Measurements from ENCODE around the gene WASF2.
"Not testable (repeated sequence)": the region's sequence is repeated elsewhere in the genome, so short reads cannot be mapped to it uniquely, and the experiment has no call there.

Gene WASF2

DNA sequence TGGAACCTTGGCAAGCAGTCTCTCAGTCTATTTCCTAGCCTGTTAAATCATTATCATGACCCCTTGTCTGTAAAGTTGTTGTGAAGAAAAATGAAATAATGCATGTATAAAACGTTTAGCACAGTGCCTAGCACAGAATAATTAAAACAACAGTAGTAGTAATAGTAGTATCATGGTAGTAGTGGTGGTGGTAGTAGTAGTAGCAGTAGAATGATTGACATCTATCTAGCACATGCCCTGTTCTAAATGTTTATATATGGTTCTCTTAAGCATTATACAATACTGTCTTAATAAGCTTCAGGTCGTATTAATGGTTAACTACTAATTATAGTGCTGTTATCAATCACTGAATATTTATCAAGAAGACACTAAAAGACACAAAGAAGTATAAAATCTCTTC lies 50.8 kb downstream of the WASF2 start:
- Histone ChIP-seq H3K4me3 (no peak overlapping the region), H3K36me3 (replicated peaks) (peaks cover 4% of the 10 kb centered on the region; the same call in 1 of the 2 replicates), H3K4me1 (peaks cover 5% of the 10 kb centered on the region), H3K9me3 (no peaks in the 10 kb centered on the region), H3K27me3 (ENCODE audit: low read depth) (no peaks in the 10 kb centered on the region)
- in situ Hi-C loops (cut with MboI; ENCODE audit: low sequenced_read_pairs), result no loop called here
- DNase-seq (ENCODE audit: low spot score in 2 of 2), result no peak

DNA sequence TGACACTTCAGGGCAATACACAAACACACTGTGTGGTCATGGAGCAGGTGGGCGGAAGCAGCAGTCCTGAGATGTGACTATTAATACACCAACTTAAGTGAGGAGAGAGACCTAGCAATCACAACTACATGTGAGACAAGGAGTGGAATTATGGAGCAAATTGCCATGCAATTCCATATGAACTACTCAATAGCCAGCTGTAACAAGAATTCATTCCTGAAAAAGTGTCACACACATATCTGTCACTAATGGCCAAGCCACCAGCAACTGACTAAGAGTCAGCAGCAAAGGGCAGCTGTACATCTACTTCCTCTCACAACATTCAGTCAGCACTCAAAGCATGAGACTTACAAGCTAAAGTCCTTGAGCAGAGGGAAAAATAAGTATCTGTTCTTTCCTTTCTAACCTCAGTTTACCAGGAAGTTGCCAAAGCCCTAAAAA lies 51.3 kb downstream of the WASF2 start:
- no peak overlapping the region for H3K4me3 ChIP-seq
- no peaks in the 10 kb centered on the region for H3K27me3 ChIP-seq (ENCODE audit: low read depth)
- in situ Hi-C loops (cut with MboI; ENCODE audit: low sequenced_read_pairs), result no loop called here
- H3K9me3 ChIP-seq, result no peaks in the 10 kb centered on the region
- no peaks in the 10 kb centered on the region for H3K36me3 ChIP-seq (replicated peaks)
- peaks cover 5% of the 10 kb centered on the region for H3K4me1 ChIP-seq
- no peak for DNase-seq (ENCODE audit: low spot score in 2 of 2)

DNA sequence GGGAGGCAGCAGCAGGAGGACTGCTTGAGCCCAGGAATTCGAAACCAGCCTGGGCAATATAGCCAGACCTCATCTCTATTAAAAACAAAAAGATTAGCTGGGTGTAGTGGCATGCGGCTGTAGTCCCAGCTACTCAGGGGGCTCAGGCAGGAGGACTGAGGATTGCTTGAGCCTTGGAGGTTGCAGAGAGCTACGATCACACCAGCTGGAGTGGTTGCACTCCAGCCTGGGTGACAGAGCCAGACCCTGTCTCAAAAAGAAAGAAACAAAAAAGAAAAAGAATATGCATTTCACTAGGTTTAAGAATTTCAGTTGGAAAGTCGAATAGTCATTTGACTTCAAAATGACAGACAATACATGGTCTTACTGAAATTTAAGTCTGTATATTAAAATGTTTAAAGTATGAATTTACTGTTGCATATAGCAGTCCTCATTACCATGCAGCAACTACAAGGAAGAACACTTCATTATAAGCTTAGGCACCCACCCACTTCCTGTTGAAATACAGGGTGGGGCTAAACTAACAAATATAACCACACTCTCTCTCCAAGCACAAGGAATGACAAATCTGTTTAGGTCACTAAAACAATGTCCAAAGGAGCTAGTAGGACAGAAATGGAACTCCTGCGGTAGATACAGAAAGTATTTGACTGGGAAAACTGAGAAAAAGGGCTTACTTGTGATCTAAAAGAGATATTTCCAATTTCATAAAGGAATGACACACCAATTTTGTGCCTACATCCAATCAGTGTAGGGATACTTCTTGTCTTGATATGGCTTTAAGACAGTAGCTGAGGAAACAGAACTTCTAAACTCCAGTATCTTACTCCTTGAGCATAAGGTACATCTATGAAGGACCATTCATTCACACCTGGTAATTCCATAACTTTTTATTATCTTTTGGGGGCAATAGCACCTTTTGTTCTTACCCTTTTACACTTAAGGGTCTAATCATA lies 53.5 kb downstream of the WASF2 start:
- Histone ChIP-seq H3K4me3 (no peak overlapping the region), H3K4me1 (peaks cover 5% of the 10 kb centered on the region), H3K27me3 (ENCODE audit: low read depth) (no peaks in the 10 kb centered on the region), H3K36me3 (replicated peaks) (no peaks in the 10 kb centered on the region), H3K9me3 (no peaks in the 10 kb centered on the region)
- in situ Hi-C loops (cut with MboI; ENCODE audit: low sequenced_read_pairs), result no loop called here
- no peak for DNase-seq (ENCODE audit: low spot score in 2 of 2)

DNA sequence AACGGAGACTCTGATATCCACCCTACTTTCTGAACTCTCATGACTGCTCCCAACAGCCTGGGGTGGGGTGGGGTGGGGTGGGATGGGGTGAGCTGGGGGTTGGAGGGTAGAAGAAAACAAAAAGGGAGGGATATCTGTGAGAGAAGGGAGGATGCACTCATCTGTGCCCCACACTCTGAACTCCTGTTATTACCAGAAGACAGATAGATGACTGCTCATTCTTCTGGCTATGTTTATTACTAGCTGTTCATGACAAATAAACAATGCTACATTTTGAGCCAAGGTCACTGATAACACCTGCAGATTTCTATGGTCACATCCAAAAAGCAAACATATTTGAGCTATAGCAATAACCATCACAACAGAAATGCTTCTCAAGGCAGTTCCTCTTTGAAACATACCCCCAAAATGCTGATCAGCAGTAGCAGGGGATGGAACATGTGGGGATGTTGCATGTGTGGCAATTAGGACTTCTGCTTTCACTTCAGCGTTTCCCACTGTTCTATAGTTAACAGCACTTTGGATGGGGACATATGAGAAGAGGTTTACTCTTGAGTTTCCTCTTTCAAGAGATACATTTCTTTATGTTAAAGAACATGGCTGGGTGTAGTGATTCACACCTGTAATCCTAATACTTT lies 54.3 kb downstream of the WASF2 start:
- peaks cover 5% of the 10 kb centered on the region for H3K4me1 ChIP-seq

DNA sequence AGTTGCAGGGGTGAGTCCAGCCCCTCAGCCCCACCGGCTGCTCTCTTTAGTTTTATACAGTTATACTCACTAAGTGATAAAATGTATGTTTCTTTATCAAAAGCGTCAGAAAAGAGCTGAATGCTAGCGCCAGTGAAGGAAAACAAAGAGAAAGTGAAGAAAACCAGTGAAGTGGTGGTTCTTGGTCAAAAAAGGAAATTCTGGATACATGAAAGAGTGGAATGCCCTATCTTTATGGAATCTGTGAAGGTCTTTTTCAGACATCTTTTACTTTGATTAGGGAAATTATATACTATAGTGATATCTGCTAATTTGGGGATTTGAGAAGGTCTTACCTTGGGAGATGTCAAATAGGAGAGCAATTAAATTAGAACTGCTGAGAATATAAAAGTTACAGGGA lies 56.3 kb downstream of the WASF2 start:
- H3K4me1 ChIP-seq, result peaks cover 5% of the 10 kb centered on the region

More for the DNA sequence above, 54.3 kb downstream of the WASF2 start:
- Histone ChIP-seq H3K4me3 (no peak overlapping the region), H3K36me3 (replicated peaks) (no peaks in the 10 kb centered on the region), H3K9me3 (no peaks in the 10 kb centered on the region), H3K27me3 (ENCODE audit: low read depth) (no peaks in the 10 kb centered on the region)
- in situ Hi-C loops (cut with MboI; ENCODE audit: low sequenced_read_pairs), result no loop called here
- DNase-seq (ENCODE audit: low spot score in 2 of 2), result no peak

DNA sequence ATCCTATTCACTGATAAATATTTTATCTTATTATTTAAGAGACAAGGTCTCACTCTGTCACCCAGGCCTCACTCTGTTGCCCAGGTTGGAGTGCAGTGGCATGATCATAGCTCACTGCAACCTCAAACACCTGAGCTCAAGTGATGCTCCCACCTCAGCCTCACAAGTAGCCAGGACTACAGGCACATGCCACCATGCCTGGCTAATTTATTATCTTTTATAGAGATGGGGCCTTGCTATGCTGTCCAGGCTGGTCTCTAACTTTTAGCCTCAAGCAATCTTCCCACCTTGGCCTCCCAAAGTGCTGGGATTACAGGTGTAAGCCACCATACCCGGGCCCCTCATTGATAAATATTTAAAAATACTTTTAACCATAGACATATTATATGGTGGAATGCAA lies 57.2 kb downstream of the WASF2 start:
- H3K36me3 ChIP-seq (replicated peaks); DNase-seq (ENCODE audit: low spot score in 2 of 2); H3K4me3 ChIP-seq; in situ Hi-C loops (cut with MboI; ENCODE audit: low sequenced_read_pairs); H3K27me3 ChIP-seq (ENCODE audit: low read depth); H3K9me3 ChIP-seq; H3K4me1 ChIP-seq: not testable (repeated sequence)

More for the DNA sequence above, 56.3 kb downstream of the WASF2 start:
- 0 out of 2 replicates have a peak, but pooled peaks cover under 1% of the 10 kb centered on the region for H3K36me3 ChIP-seq (replicated peaks)
- no peak overlapping the region for H3K4me3 ChIP-seq
- in situ Hi-C loops (cut with MboI; ENCODE audit: low sequenced_read_pairs), result no loop called here
- H3K27me3 ChIP-seq (ENCODE audit: low read depth), result no peaks in the 10 kb centered on the region
- no peaks in the 10 kb centered on the region for H3K9me3 ChIP-seq
- no peak for DNase-seq (ENCODE audit: low spot score in 2 of 2)

DNA sequence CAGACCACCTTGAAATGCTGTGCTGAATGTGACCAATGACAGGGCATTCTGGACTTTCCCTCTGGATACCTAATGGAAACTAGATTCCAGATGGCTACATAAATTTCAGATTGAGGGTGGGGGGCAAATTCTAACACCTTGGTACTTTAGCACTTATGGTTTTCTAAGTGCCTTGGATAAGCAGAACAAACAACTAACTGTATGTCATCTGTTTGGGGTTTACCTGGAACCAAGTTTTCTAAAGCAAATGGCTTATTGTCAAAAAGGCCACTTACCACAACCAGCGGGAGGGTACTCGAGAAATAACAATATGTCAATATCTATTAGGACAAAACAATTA lies 58.4 kb downstream of the WASF2 start:
- in situ Hi-C loops (cut with MboI; ENCODE audit: low sequenced_read_pairs), result no loop called here
- Histone ChIP-seq H3K27me3 (ENCODE audit: low read depth) (no peaks in the 10 kb centered on the region), H3K4me1 (peaks cover under 1% of the 10 kb centered on the region), H3K36me3 (replicated peaks) (peaks cover 6% of the 10 kb centered on the region), H3K9me3 (no peaks in the 10 kb centered on the region), H3K4me3 (no peak overlapping the region)
- DNase-seq (ENCODE audit: low spot score in 2 of 2), result no peak

DNA sequence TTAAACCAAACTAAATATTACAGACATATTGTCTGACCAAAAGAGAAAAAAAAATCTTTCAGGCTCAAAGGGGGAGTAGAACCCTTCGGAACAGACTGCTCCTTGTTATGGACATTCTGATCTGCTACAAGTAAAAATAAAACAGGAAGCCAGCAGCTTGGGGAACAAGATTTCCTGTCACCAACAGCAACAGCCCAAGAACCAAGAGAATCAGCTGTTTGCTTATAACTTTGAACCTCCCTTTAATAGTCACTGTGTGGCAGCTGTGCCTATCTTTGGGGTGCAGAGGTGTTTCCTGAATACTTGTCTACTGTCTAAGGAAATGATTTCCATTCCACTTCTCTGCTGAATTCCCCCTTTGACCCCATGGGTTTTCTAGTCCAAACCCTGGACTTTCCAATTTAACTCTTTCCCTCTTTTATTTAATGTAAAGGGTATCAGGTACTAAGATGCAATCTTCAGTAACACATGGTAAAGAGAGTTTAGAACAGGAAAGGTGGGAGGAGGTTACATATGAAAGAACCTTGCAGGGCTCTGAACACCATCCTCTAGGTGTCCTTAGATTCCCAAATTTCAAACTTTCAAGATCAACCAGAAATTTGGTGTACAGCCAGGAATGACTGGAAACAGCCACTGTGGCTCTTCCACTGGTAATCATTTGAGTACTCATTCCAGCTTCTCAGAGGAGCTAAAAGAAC lies 58.9 kb downstream of the WASF2 start:
- H3K27me3 ChIP-seq (ENCODE audit: low read depth), result no peaks in the 10 kb centered on the region
- no peak for DNase-seq (ENCODE audit: low spot score in 2 of 2)
- no peaks in the 10 kb centered on the region for H3K4me1 ChIP-seq
- no peaks in the 10 kb centered on the region for H3K9me3 ChIP-seq
- H3K4me3 ChIP-seq, result no peak overlapping the region
- H3K36me3 ChIP-seq (replicated peaks), result peaks cover 6% of the 10 kb centered on the region
- in situ Hi-C loops (cut with MboI; ENCODE audit: low sequenced_read_pairs), result no loop called here

DNA sequence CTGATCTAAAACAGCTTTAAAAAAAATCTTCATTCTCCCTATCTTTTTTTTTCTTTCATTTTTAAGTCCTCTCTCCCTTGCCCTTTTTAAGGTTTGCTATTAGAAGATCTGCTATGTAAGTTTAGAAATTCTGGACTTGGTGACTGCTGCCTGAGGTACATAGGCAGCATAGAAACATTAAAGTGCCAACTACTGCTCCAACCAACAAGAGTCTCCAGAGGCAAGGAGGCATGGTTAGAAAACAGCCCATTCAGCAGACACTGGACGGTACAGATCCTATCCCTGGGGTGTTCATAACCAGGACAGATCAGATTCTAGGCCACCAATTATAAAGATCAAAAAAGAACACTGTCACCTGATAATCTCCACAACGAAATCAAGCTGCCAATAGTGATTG lies 60.9 kb downstream of the WASF2 start:
- in situ Hi-C loops (cut with MboI; ENCODE audit: low sequenced_read_pairs), result no loop called here
- no peaks in the 10 kb centered on the region for H3K9me3 ChIP-seq
- no peaks in the 10 kb centered on the region for H3K4me1 ChIP-seq
- DNase-seq (ENCODE audit: low spot score in 2 of 2), result no peak
- no peaks in the 10 kb centered on the region for H3K27me3 ChIP-seq (ENCODE audit: low read depth)
- H3K36me3 ChIP-seq (replicated peaks), result peaks cover 6% of the 10 kb centered on the region
- H3K4me3 ChIP-seq, result no peak overlapping the region

DNA sequence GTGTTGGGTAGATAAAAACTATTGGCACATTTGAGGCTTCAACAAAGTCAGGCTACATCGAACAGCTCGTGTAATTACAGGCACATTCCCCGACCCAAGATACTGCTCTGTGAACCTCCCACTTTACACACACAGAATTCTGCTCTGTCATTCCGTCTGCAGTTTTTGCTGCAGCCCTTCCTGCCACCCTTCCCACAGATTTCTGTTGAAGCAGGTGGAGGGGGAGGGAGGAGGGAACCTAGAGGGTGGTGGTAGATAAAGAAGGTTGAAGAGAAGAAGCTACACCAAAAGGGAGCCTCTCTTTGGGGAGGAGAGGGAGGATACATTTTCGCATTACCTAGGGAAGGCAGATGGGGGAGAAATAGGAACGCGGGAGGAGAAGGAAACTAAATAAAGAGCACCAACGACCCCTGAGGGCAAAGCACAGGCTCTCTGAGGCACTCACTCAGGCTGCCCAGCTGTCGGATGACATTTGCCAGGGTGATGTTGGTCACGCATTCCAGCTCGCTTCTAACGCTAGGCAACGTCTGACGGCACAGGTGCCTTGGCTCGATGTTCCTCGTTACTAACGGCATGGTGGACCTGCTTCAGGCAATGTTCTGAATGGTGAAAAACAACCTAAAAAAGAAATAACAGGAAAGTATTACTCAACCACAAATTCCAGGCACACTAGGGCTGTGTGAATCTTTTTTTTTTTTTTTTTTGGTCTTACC lies 61.5 kb downstream of the WASF2 start:
- DNase-seq (ENCODE audit: low spot score in 2 of 2), result no peak
- H3K9me3 ChIP-seq, result no peaks in the 10 kb centered on the region
- H3K36me3 ChIP-seq (replicated peaks), result peaks cover 6% of the 10 kb centered on the region
- no peak overlapping the region for H3K4me3 ChIP-seq
- in situ Hi-C loops (cut with MboI; ENCODE audit: low sequenced_read_pairs), result no loop called here
- H3K4me1 ChIP-seq, result no peaks in the 10 kb centered on the region
- H3K27me3 ChIP-seq (ENCODE audit: low read depth), result no peaks in the 10 kb centered on the region

DNA sequence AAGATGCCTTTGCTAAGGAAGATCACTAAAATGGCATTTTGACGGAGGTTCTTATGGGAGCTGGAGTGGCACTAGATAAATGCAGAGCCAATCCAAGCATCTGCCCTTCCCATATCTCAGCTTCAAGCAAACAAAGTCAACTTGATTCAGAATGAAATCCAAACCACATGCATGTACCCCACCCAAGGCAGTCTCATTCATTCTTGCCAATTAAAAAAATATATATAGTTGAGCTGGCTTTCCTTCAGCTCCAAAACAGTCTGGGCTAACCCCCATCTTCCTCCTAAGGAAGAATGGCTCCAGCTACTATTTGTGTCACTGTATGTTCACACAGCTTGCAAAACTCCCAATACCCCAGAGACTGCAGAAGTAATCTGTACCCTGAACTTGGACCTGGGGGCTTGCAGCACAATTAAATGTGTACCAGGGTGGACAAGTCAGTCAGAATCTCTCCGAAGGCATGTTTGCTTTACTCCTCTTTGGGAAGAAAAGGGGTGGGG lies 62.1 kb downstream of the WASF2 start:
- H3K36me3 ChIP-seq (replicated peaks), result peaks cover 6% of the 10 kb centered on the region
- no peak overlapping the region for H3K4me3 ChIP-seq
- no peak for DNase-seq (ENCODE audit: low spot score in 2 of 2)
- no peaks in the 10 kb centered on the region for H3K27me3 ChIP-seq (ENCODE audit: low read depth)
- no peaks in the 10 kb centered on the region for H3K4me1 ChIP-seq
- no peaks in the 10 kb centered on the region for H3K9me3 ChIP-seq
- in situ Hi-C loops (cut with MboI; ENCODE audit: low sequenced_read_pairs), result no loop called here

DNA sequence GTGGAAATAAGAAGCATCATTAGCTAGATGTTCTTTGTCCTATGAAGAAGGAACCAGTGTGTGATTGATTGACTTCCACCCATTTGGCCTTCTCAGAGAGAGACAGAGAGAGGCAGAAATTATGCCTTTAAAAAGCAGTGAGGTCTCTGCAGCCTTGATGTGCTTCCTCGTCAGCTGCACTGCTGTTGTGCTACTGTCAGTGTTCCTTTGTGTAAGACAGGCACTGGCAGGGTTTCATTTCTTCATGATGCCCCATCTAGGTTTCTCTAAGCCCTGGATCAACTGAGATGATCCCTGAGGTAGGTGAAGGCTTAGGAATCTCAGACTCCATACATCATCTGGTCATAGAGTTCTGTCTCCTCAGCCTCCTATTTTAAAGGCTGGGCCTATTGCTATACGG lies 62.6 kb downstream of the WASF2 start:
- Histone ChIP-seq H3K4me1 (no peaks in the 10 kb centered on the region), H3K27me3 (ENCODE audit: low read depth) (no peaks in the 10 kb centered on the region)

DNA sequence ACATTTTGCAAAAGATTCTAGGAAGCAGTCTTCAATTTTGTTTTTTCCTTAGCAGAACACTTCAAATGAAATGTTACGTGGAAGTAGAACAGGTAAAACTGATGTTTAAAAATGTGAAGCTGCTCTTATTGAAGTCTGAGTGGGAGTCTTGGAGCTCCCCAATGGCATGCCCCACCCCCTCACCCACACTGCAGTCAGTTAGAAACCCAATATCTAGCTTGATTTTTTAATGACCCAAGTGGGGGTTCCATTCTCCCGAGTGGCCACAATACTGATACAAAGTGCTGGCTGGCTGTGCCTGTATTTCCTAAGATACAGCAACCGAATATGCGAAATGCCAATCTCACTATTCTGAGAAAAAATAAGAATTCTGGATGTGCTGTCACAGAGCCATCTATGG lies 66.3 kb downstream of the WASF2 start:
- peaks cover 5% of the 10 kb centered on the region for H3K36me3 ChIP-seq (replicated peaks)
- H3K9me3 ChIP-seq, result no peaks in the 10 kb centered on the region
- no peaks in the 10 kb centered on the region for H3K4me1 ChIP-seq
- in situ Hi-C loops (cut with MboI; ENCODE audit: low sequenced_read_pairs), result no loop called here
- H3K27me3 ChIP-seq (ENCODE audit: low read depth), result no peaks in the 10 kb centered on the region
- no peak overlapping the region for H3K4me3 ChIP-seq
- DNase-seq (ENCODE audit: low spot score in 2 of 2), result no peak

More for the DNA sequence above, 62.6 kb downstream of the WASF2 start:
- no peak for DNase-seq (ENCODE audit: low spot score in 2 of 2)
- Histone ChIP-seq H3K4me3 (no peak overlapping the region), H3K9me3 (no peaks in the 10 kb centered on the region), H3K36me3 (replicated peaks) (peaks cover 6% of the 10 kb centered on the region)
- in situ Hi-C loops (cut with MboI; ENCODE audit: low sequenced_read_pairs), result no loop called here

All from HAP-1 (cell line).